ENCODE measurements around the gene TBX4.

The TBX4 gene

GRCh38 chr17:61450641-61451537, 1.3 kb upstream of the TBX4 start:
- TF ChIP-seq, protein P1, sequence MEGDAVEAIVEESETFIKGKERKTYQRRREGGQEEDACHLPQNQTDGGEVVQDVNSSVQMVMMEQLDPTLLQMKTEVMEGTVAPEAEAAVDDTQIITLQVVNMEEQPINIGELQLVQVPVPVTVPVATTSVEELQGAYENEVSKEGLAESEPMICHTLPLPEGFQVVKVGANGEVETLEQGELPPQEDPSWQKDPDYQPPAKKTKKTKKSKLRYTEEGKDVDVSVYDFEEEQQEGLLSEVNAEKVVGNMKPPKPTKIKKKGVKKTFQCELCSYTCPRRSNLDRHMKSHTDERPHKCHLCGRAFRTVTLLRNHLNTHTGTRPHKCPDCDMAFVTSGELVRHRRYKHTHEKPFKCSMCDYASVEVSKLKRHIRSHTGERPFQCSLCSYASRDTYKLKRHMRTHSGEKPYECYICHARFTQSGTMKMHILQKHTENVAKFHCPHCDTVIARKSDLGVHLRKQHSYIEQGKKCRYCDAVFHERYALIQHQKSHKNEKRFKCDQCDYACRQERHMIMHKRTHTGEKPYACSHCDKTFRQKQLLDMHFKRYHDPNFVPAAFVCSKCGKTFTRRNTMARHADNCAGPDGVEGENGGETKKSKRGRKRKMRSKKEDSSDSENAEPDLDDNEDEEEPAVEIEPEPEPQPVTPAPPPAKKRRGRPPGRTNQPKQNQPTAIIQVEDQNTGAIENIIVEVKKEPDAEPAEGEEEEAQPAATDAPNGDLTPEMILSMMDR (IDR thresholded peaks at IDR 0.05; ENCODE audit: insufficient read depth, low read depth, low read length, missing control alignments): no peak
- H3K4me3 ChIP-seq (ENCODE audit: low read depth, low read length): no peak overlapping the region
- DNase-seq (ENCODE audit: low read depth): no peak

DNA sequence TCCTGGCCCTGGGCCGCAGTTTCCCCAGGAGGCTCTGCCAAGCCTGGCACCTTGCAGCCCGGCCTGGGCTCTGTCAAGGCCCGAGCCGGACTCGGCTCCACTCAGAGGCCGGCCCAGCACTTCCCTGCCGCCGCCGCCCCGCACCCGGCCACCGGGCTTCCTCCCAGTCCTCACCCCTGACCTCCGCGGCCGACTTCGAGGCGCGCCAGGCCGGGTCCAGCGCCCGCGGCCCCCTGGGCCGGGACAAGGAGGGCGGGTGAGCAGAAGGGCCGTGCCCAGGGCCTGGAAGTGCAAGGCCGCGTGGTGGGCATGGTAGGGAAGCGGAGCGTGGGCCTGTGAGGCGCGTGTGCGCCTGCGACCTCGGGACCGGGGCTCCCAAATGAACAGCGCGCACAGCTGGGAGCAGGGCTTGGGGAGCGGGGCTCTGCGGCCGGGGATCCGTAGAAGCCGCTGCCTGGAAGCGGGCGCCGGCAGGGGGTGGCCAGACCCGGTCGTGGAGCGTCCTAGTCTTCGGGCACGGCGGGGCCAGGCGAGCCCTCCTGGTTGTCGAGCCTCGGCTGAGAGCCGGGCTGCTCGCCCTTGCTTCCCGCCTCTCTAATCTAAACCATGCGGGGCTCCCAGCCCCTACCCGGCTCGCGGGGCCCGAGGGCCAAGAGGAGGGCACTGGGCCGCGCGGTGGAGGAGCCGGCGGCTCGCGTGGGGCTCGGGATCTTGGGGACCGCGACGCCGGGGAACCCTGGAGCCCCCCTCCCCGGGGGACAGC, 503 bp upstream of the TBX4 start:
- no peak for DNase-seq (ENCODE audit: low read depth)
- no peak overlapping the region for H3K4me3 ChIP-seq (ENCODE audit: low read depth, low read length)
- TF ChIP-seq, protein P1 (IDR thresholded peaks at IDR 0.05; ENCODE audit: insufficient read depth, low read depth, low read length, missing control alignments): no peak

GRCh38 chr17:61453566-61454380, 1.6 kb downstream of the TBX4 start:
- TF ChIP-seq, protein P1 (IDR thresholded peaks at IDR 0.05; ENCODE audit: insufficient read depth, low read depth, low read length, missing control alignments): no peak
- H3K4me3 ChIP-seq (ENCODE audit: low read depth, low read length): no peak overlapping the region
- DNase-seq (ENCODE audit: low read depth): no peak

DNA sequence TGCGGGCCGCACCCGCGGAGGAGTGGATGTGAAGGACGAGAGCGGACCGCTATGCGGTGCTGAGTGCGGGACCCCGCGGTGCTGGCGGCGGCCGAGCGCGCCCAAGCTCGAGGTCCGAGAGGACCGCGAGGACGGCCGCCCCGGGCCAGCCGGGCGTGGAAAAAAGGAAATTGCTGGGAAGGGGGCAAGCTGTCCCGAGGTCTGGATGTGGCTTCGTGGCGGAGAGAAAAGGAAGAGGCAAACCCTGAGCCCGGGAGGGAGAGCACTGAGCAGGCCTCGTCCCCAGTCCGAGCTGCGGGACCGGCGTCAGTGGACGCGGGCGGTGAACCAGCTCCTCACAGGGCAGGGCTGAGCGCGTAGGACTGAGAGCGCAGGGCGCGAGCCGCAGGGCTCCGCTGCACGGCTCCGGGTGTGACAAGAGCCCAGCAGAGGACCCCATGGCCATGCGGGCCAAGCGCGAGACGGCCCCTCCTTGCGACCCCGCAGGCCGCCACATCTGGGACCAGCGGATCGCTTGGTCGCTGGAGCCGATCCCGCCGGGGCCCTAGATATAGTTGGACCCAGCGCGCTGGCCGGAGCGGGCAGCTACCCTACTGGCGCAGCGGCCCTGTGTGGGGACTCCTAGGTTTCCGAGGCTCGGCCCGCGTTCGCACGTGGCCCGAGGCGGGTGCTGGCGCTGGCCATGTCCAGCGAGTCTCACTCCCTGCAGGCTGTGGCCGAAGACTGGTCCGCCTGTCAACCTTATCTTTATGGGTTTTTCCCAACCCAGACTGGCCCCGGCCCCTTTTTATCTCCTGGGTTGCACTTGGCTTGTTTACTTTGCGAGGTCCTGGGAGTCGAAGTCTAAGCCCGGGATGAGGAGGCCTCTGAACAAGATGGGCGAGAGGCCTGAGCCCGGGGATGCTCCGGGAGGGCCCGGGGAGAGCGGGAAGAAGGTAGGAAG, 2.4 kb downstream of the TBX4 start:
- TF ChIP-seq, protein P1 (IDR thresholded peaks at IDR 0.05; ENCODE audit: insufficient read depth, low read depth, low read length, missing control alignments): no peak
- DNase-seq (ENCODE audit: low read depth): no peak
- no peak overlapping the region for H3K4me3 ChIP-seq (ENCODE audit: low read depth, low read length)

DNA sequence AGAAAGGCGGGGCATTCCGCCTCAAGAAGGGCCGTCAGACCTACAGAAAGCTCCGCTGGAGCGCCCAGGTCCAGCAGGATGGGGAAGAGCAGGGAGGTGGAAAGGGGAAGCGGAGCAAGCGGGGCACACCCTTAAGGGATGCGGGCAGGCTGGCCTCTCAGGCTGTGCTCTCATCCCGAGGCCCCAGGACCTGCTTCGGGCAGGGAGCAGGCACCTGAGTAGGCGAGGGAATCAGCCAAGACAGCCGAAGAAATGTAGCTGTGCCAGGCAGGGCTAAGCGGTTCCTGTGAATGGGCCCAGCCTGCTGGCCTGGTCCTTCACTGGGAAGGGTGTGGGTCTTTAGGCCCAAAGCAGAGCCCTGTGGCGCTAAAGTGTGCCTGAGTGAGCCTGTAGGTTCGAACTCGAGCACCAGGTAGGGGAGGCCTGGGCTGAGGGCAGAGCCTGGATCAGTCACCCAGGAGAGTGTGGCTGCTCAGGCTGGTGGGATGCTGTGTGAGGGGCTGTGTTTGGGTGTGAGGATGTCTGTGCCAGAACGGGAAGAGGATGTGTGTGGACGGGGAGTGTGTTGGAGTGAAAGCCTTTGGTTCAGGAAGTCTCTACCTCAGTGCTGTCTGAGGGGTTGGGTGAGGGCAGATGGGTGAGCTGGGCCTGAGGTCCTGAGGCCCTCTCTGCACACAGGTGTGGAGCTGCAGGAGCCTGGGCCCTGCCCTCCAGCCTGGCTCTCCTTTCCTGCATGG, 3.3 kb downstream of the TBX4 start:
- TF ChIP-seq, protein P1 (IDR thresholded peaks at IDR 0.05; ENCODE audit: insufficient read depth, low read depth, low read length, missing control alignments): no peak
- no peak overlapping the region for H3K4me3 ChIP-seq (ENCODE audit: low read depth, low read length)
- DNase-seq (ENCODE audit: low read depth): no peak

Measured in GM12865 (cell line).